Immature natural killer cell (primary cell): ENCODE results near the gene HILPDA. TPM values are rescaled to one million over a fixed set of nuclear protein-coding genes. Genes with fewer than 3 reads are reported as not detected.

ENCODE experiments used
- polyA plus RNA-seq, 3 donors: library from polyadenylated mRNA; unstranded; fragments of 300-500 nt; fragmentation: Illumina TruSeq; gene quantifications; one replicate each; pipeline ENCODE4 v1.2.3, GENCODE V29; 2021

The HILPDA gene
- polyA plus RNA-seq, 3 donors from 2014 or later: 5.7 to 6.5 (median 6.0) TPM

Other genes with a start within 250 kb of the HILPDA start
- not detected for gene LEP, start 214.6 kb upstream of the HILPDA start, polyA plus RNA-seq
- gene RBM28, start 112.0 kb upstream of the HILPDA start, polyA plus RNA-seq: 10 to 100 TPM in 1 of 3 donors, 1 to 10 TPM in 2; 3.0 to 14.1 (median 7.5) TPM
- under 1 TPM in 1 of 3 donors, not detected in 2; 0.08 TPM for gene PRRT4, start 94.2 kb upstream of the HILPDA start, polyA plus RNA-seq
- 10 to 100 TPM; 39.0 to 66.0 (median 53.3) TPM for gene IMPDH1, start 45.9 kb upstream of the HILPDA start, polyA plus RNA-seq
- gene METTL2B, start 20.9 kb downstream of the HILPDA start, polyA plus RNA-seq: 10 to 100 TPM in 2 of 3 donors, 1 to 10 TPM in 1; 2.8 to 24.9 (median 11.9) TPM
- gene GARIN1A, start 216.4 kb downstream of the HILPDA start, polyA plus RNA-seq: not detected